HepG2 (cell line): ENCODE measurements around the gene PCNX1. TPM values are rescaled to one million over a fixed set of nuclear protein-coding genes. Genes with fewer than 3 reads are reported as not detected.

Experiments used
- ATAC-seq: fragments of 200-7000 bp; cut with Tn5 transposase; 3 replicates; pipeline ENCODE4 v1.9.1; 2020; ENCODE audit warnings: mild to moderate bottlenecking, moderate library complexity
- BruUV-seq: library from RNA; stranded (reverse); fragments of 400-500 nt; replicated peaks from 2 replicates; lab custom pipeline; 2021; lab: Mats Ljungman, UMichigan
- CTCF ChIA-PET: fragments of 300-600 bp; formaldehyde crosslinking; extraction: SDS; loops from one replicate; lab custom pipeline; 2021; ENCODE audit warnings: low total read pairs, inconsistent platforms, low intra/inter-chr PET ratio; lab: Yijun Ruan, JAX
- POLR2A ChIA-PET: fragments of 350-600 bp; sonication (Branson Sonifier 250); formaldehyde crosslinking; loops from one replicate; lab custom pipeline; 2020; ENCODE audit warnings: antibody characterized with exemption, inconsistent platforms; lab: Yijun Ruan, JAX
- DNase-seq: peaks from one replicate; pipeline ENCODE4 v3.0.0-alpha.2; 2015; ENCODE audit warnings: low spot score
- FAIRE-seq: peaks from 3 replicates; lab custom pipeline; 2011; peaks lifted over from hg19 to GRCh38; lab: Jason Lieb, UNC
- H2AFZ ChIP-seq: one replicate; pipeline ENCODE4 v1.6.1; 2011; ENCODE audit warnings: low read length, inconsistent platforms
- H3K27ac ChIP-seq: fragments of 300-600 bp; 3 replicates; pipeline ENCODE4 v1.8.0; 2011; ENCODE audit warnings: mixed run types, mild to moderate bottlenecking, mixed read lengths, low read length, inconsistent platforms; ENCODE audit not compliant: insufficient read depth; ENCODE audit errors: extremely low read length
- H3K27me3 ChIP-seq, 2 experiments: fragments of 200-600 bp in 1 of 2; 2 replicates in 1 of 2; 3 replicates in 1 of 2; pipeline versions ENCODE4 v1.6.0 to v1.8.0; 2011; ENCODE audit warnings: low read length in 2 of 2, mild to moderate bottlenecking in 2 of 2, moderate library complexity in 2 of 2, inconsistent platforms in 1 of 2; ENCODE audit not compliant: insufficient read depth in 2 of 2, control insufficient read depth in 1 of 2
- H3K36me3 ChIP-seq, 2 experiments: fragments of 200-600 bp in 1 of 2; replicated peaks in 1 of 2; 2 replicates in 1 of 2; 3 replicates in 1 of 2; pipeline versions ENCODE4 v1.5.1 to v1.8.0; 2011; ENCODE audit warnings: low read length in 2 of 2, inconsistent platforms in 1 of 2; ENCODE audit not compliant: insufficient read depth in 2 of 2, control insufficient read depth in 1 of 2
- H3K4me1 ChIP-seq: 2 replicates; pipeline ENCODE4 v1.5.1; 2012; ENCODE audit warnings: low read length, inconsistent platforms; ENCODE audit not compliant: insufficient read depth
- H3K4me2 ChIP-seq: 2 replicates; pipeline ENCODE4 v1.6.0; 2011; ENCODE audit warnings: low read depth, low read length, inconsistent platforms
- H3K4me3 ChIP-seq, 3 experiments: fragments of 200-600 bp in 1 of 3; sonication (generic), shearing (Covaris generic) in 1 of 3; replicated peaks in 1 of 3; 2 replicates each; pipeline ENCODE4 v1.5.1; 2011 to 2016; ENCODE audit warnings: low read length in 3 of 3, inconsistent platforms in 2 of 3, low read depth in 2 of 3, mild to moderate bottlenecking in 2 of 3, control low read depth in 1 of 3, mixed read lengths in 1 of 3; ENCODE audit not compliant: insufficient read depth in 1 of 3
- H3K79me2 ChIP-seq: one replicate; pipeline ENCODE4 v1.6.1; 2011; ENCODE audit warnings: low read length, inconsistent platforms; ENCODE audit not compliant: insufficient read depth
- H3K9ac ChIP-seq: 2 replicates; pipeline ENCODE4 v1.6.0; 2011; ENCODE audit warnings: mild to moderate bottlenecking, low read depth, low read length, inconsistent platforms; ENCODE audit not compliant: insufficient read depth
- H3K9me3 ChIP-seq: 2 replicates; pipeline ENCODE4 v1.5.1; 2012; ENCODE audit warnings: mild to moderate bottlenecking, low read length
- H4K20me1 ChIP-seq: 2 replicates; pipeline ENCODE4 v1.6.0; 2011; ENCODE audit warnings: inconsistent platforms, mild to moderate bottlenecking, low read length, moderate library complexity; ENCODE audit not compliant: insufficient read depth
- DZIP1 ChIP-seq: sonication (generic); formaldehyde crosslinking; IDR thresholded peaks from 2 replicates; pipeline ENCODE4 v1.5.0; 2020; ENCODE audit warnings: mild to moderate bottlenecking, missing genetic modification reagents
- EP300 ChIP-seq, 3 experiments: sonication (generic) in 1 of 3; formaldehyde crosslinking in 1 of 3; IDR thresholded peaks; 2 replicates each; pipeline versions ENCODE4 v1.5.1 to v1.6.1; 2011 to 2020; ENCODE audit warnings: low read depth in 2 of 3, low read length in 2 of 3, borderline replicate concordance in 1 of 3, improper control_type of control experiment in 1 of 3, mild to moderate bottlenecking in 1 of 3, missing genetic modification reagents in 1 of 3, moderate library complexity in 1 of 3
- GATA4 ChIP-seq: sonication (generic); IDR thresholded peaks from 2 replicates; pipeline ENCODE4 v1.6.1; 2016; ENCODE audit warnings: antibody characterized with exemption, low read depth, borderline replicate concordance
- HIVEP1 ChIP-seq: sonication (generic); formaldehyde crosslinking; IDR thresholded peaks from 2 replicates; pipeline ENCODE4 v1.4.0; 2020; ENCODE audit warnings: mild to moderate bottlenecking, missing genetic modification reagents
- HNF4G ChIP-seq, 2 experiments: sonication (generic) in 1 of 2; formaldehyde crosslinking in 1 of 2; IDR thresholded peaks; 2 replicates each; pipeline versions ENCODE4 v1.4.0 to v1.6.1; 2011 to 2020; ENCODE audit warnings: borderline replicate concordance in 2 of 2, low read depth in 2 of 2, mild to moderate bottlenecking in 2 of 2, low read length in 1 of 2, missing genetic modification reagents in 1 of 2, moderate library complexity in 1 of 2
- SUZ12 ChIP-seq: fragments of 150-350 bp; IDR thresholded peaks from 2 replicates; pipeline ENCODE4 v1.6.1; 2014; ENCODE audit warnings: low read depth, low read length
- YEATS2 ChIP-seq: sonication (generic); formaldehyde crosslinking; IDR thresholded peaks from 2 replicates; pipeline ENCODE4 v1.4.0; 2020; ENCODE audit warnings: missing genetic modification reagents, borderline replicate concordance
- ZNF382 ChIP-seq: sonication (generic); formaldehyde crosslinking; IDR thresholded peaks from 2 replicates; pipeline ENCODE4 v1.5.0; 2020; ENCODE audit warnings: missing genetic modification reagents, mild to moderate bottlenecking, borderline replicate concordance
- WGBS: methylation state at CpG from one replicate; pipeline ENCODE4 v1.1.6; 2017; ENCODE audit warnings: low lambda C conversion rate; 5-methylcytosine and 5-hydroxymethylcytosine counted together
- in situ Hi-C: cut with HindIII; loops from 2 replicates; pipeline ENCODE4 v1.10.0; 2017; ENCODE audit warnings: low pct_unique_long_range_greater_than_20kb; ENCODE audit not compliant: extremely low pct_ligation_motif_present
- intact Hi-C: fragments of 100-400 bp; cut with micrococcal nuclease; formaldehyde crosslinking; loops from one replicate; pipeline ENCODE4 v1.10.0; 2022; ENCODE audit not compliant: unreplicated experiment
- polyA plus RNA-seq, 8 experiments: library from polyadenylated mRNA; depleted of rRNA in 3 of 8; stranded (reverse) in 7 of 8; unstranded in 1 of 8; fragments of >200 nt; fragmentation: Illumina TruSeq in 4 of 8; extraction: Trizol in 4 of 8; gene quantifications; 2 replicates each; pipeline versions ENCODE4 v1.2.1 to v1.2.3, GENCODE V29; 2011 to 2016; ENCODE audit warnings: low read depth in 4 of 8, missing spikeins in 1 of 8, mixed read lengths in 1 of 8; ENCODE audit not compliant: insufficient read depth in 1 of 8
- total RNA-seq, 5 experiments: library from RNA; depleted of rRNA; stranded (reverse); fragments of >200 nt; fragmentation: Illumina TruSeq; extraction: Trizol; gene quantifications; 2 replicates each; pipeline ENCODE4 v1.2.3, GENCODE V29; 2016; ENCODE audit warnings: low read depth in 1 of 5
- TF ChIP-seq, protein P1 (sequence below): sonication (generic); formaldehyde crosslinking; IDR thresholded peaks from 2 replicates; pipeline ENCODE4 v1.5.0; 2020; ENCODE audit warnings: mild to moderate bottlenecking, missing genetic modification reagents

PCNX1 gene
- total and polyA plus RNA-seq, 2 of the 13 experiments (the other 11 are each of a cell fraction or from before 2014, with no cell fraction given): 24.9 to 30.3 TPM

DNA sequence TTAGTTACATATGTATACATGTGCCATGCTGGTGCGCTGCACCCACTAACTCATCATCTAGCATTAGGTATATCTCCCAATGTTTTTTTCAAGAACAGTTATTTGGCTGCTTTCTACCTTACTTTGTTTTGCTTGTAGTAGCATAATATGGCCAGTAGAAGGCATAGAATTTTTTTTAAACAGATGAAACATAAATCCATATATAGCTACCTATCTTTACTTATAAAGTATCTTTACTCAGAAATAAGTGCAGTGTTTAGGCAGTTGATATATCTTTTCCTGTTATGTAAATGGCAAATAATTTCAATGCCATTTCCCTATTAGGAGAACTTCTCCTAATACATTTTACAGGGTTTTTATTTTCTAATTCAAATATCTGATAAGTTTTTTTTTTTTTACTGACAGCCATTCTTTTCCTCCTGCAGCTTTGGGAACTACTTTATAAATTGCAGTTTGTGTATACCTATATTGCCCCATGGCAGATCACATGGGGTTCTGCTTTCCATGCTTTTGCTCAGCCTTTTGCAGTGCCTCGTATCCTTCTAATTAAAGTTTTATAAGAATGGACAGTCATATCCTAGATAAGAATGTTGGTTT, 143.1 kb downstream of the PCNX1 start (continued):
- TF ChIP-seq, protein P1, sequence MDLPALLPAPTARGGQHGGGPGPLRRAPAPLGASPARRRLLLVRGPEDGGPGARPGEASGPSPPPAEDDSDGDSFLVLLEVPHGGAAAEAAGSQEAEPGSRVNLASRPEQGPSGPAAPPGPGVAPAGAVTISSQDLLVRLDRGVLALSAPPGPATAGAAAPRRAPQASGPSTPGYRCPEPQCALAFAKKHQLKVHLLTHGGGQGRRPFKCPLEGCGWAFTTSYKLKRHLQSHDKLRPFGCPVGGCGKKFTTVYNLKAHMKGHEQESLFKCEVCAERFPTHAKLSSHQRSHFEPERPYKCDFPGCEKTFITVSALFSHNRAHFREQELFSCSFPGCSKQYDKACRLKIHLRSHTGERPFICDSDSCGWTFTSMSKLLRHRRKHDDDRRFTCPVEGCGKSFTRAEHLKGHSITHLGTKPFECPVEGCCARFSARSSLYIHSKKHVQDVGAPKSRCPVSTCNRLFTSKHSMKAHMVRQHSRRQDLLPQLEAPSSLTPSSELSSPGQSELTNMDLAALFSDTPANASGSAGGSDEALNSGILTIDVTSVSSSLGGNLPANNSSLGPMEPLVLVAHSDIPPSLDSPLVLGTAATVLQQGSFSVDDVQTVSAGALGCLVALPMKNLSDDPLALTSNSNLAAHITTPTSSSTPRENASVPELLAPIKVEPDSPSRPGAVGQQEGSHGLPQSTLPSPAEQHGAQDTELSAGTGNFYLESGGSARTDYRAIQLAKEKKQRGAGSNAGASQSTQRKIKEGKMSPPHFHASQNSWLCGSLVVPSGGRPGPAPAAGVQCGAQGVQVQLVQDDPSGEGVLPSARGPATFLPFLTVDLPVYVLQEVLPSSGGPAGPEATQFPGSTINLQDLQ (CRISPR knock-in tag): no peak
- TF ChIP-seq HNF4G (IDR thresholded peaks at IDR 0.05; ENCODE audit: borderline replicate concordance, low read depth, low read length) (no peak), HNF4G (CRISPR knock-in tag; IDR thresholded peaks at IDR 0.05; ENCODE audit: borderline replicate concordance, low read depth) (no peak), HIVEP1 (CRISPR knock-in tag) (no peak), DZIP1 (CRISPR knock-in tag) (no peak), SUZ12 (no peak), YEATS2 (CRISPR knock-in tag) (no peak)
- TF ChIP-seq, all 625 proteins: peak for 0

DNA sequence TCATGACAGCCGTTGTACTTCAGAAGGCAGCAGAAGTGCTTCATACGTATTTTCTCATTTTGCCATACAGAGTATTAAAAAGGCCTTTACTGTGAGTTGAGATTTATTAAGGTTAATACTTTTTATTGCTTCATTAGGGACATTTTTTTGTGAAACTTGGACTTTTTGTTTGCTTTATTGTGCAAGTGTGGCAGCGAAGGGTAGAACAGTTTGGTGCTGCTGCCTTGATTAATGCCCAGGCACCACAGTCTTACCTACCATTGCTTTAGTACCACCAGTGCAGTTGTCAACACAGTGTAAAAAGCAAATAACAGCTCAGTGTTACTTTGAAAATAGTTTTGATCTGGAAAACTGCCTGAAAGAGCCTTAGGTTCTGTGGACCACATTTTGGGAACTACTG, 147.4 kb downstream of the PCNX1 start:
- in situ Hi-C loops: no loop called here
- Histone ChIP-seq H3K79me2 (no peaks in the 10 kb centered on the region), H3K4me1 (no peaks in the 10 kb centered on the region), H2AFZ (no peak overlapping the region), H3K27ac (no peak overlapping the region), H3K9me3 (no peaks in the 10 kb centered on the region), H3K4me2 (no peak overlapping the region), H3K9ac (no peak overlapping the region), H4K20me1 (no peaks in the 10 kb centered on the region), H3K4me3 (no peak overlapping the region), H3K27me3 (no peaks in the 10 kb centered on the region), H3K36me3 (peaks cover 0 to 36% of the 10 kb centered on the region in 2 experiments; a peak in 4 of 5 replicates)
- ATAC-seq (no peak), FAIRE-seq (no peak), DNase-seq (no peak)
- TF ChIP-seq GATA4 (no peak), EP300 (IDR thresholded peaks at IDR 0.05; ENCODE audit: low read depth in 2 of 2, low read length in 2 of 2) (no peak), EP300 (CRISPR knock-in tag; IDR thresholded peaks at IDR 0.05; ENCODE audit: borderline replicate concordance) (no peak), ZNF382 (CRISPR knock-in tag) (no peak)
- ChIA-PET CTCF (no interaction called here), POLR2A (no interaction called here)
- no TSS peak for BruUV-seq
- intact Hi-C loops: no loop called here
- WGBS: 96% methylated on average over 3 of the region's 3 CpGs
